ENCODE data around the gene DEFB132. TPM values are rescaled to one million over a fixed set of nuclear protein-coding genes. Genes with fewer than 3 reads are reported as not detected.

The DEFB132 gene
- polyA plus RNA-seq, 3 donors, result not detected

- Histone ChIP-seq H3K4me2 (replicated peaks; ENCODE audit: extremely low read depth, low read length, poor library complexity, severe bottlenecking) (no peak overlapping the region), H4K20me1 (ENCODE audit: insufficient read depth, low read length) (no peaks in the 10 kb centered on the region), H3K9ac (ENCODE audit: insufficient read depth, low read length, poor library complexity, severe bottlenecking) (no peak overlapping the region), H3K9me3 (replicated peaks in 1 of 2; ENCODE audit: control insufficient read depth in 1 of 2, insufficient read depth in 1 of 2, low read length in 2 of 2) (no peaks in the 10 kb centered on the region), H3K27ac (ENCODE audit: low read depth in 1 of 2, low read length in 2 of 2) (no peak overlapping the region), H3K79me2 (ENCODE audit: insufficient read depth, low read length) (peaks cover 3% of the 10 kb centered on the region), H3K36me3 (replicated peaks in 1 of 2; ENCODE audit: control insufficient read depth in 1 of 2, insufficient read depth in 2 of 2, low read length in 2 of 2) (no peaks in the 10 kb centered on the region), H3K4me3 (replicated peaks in 1 of 3; ENCODE audit: low read depth in 2 of 3, low read length in 3 of 3) (no peak overlapping the region), H2AFZ (ENCODE audit: insufficient read depth, low read depth, low read length, poor library complexity, severe bottlenecking) (no peak overlapping the region), H3K4me1 (ENCODE audit: control insufficient read depth in 1 of 2, insufficient read depth in 2 of 2, low read length in 2 of 2) (peaks cover 16 to 18% of the 10 kb centered on the region in 2 donors), H3K27me3 (ENCODE audit: control insufficient read depth in 2 of 2, insufficient read depth in 2 of 2, low read length in 2 of 2) (no peaks in the 10 kb centered on the region)
- no peak for TF ChIP-seq CTCF (IDR thresholded peaks at IDR 0.05)
- Mint-ChIP-seq H3K4me1 (peaks cover 10% of the 10 kb centered on the region), H3K36me3 (peaks cover 4 to 5% of the 10 kb centered on the region in 2 donors), H3K27ac (no peak overlapping the region), H3K4me3 (no peak overlapping the region), H3K9me3 (peaks cover 0 to 5% (median 0%) of the 10 kb centered on the region in 7 donors), H3K27me3 (ENCODE audit: low read depth in 3 of 3) (peaks cover 0 to 3% (median 0%) of the 10 kb centered on the region in 3 donors)
- no peak for DNase-seq
- intact Hi-C loops (cut with micrococcal nuclease), result no loop called here
- 30% methylated on average over 2 of the region's 2 CpGs for WGBS (ENCODE audit: insufficient coverage)
Observed at GRCh38 chr20:286508-286907, 29.0 kb downstream of the DEFB132 start.

- Histone ChIP-seq H3K36me3 (replicated peaks in 1 of 2; ENCODE audit: control insufficient read depth in 1 of 2, insufficient read depth in 2 of 2, low read length in 2 of 2) (no peaks in the 10 kb centered on the region), H3K4me3 (replicated peaks in 1 of 3; ENCODE audit: low read depth in 2 of 3, low read length in 3 of 3) (peak overlapping the region in 1 of 3 experiments; percentile 83), H3K27me3 (ENCODE audit: control insufficient read depth in 2 of 2, insufficient read depth in 2 of 2, low read length in 2 of 2) (no peaks in the 10 kb centered on the region), H3K79me2 (ENCODE audit: insufficient read depth, low read length) (peaks cover 3% of the 10 kb centered on the region), H3K27ac (ENCODE audit: low read depth in 1 of 2, low read length in 2 of 2) (no peak overlapping the region), H3K4me1 (ENCODE audit: control insufficient read depth in 1 of 2, insufficient read depth in 2 of 2, low read length in 2 of 2) (peaks cover 23 to 24% of the 10 kb centered on the region in 2 donors), H3K9me3 (replicated peaks in 1 of 2; ENCODE audit: control insufficient read depth in 1 of 2, insufficient read depth in 1 of 2, low read length in 2 of 2) (no peaks in the 10 kb centered on the region), H3K4me2 (replicated peaks; ENCODE audit: extremely low read depth, low read length, poor library complexity, severe bottlenecking) (no peak overlapping the region), H4K20me1 (ENCODE audit: insufficient read depth, low read length) (no peaks in the 10 kb centered on the region), H2AFZ (ENCODE audit: insufficient read depth, low read depth, low read length, poor library complexity, severe bottlenecking) (no peak overlapping the region), H3K9ac (ENCODE audit: insufficient read depth, low read length, poor library complexity, severe bottlenecking) (no peak overlapping the region)
- TF ChIP-seq CTCF (IDR thresholded peaks at IDR 0.05), result no peak
- no peak for DNase-seq
- intact Hi-C loops (cut with micrococcal nuclease), result no loop called here
- Mint-ChIP-seq H3K36me3 (no peaks in the 10 kb centered on the region), H3K27ac (no peak overlapping the region), H3K27me3 (ENCODE audit: low read depth in 3 of 3) (peaks cover 0 to 2% (median 0%) of the 10 kb centered on the region in 3 donors), H3K4me1 (peaks cover 12% of the 10 kb centered on the region), H3K9me3 (peaks cover 0 to 5% (median 0%) of the 10 kb centered on the region in 7 donors), H3K4me3 (no peak overlapping the region)
- no CpG with 5 or more reads among the region's 3 CpGs for WGBS (ENCODE audit: insufficient coverage)
Observed at GRCh38 chr20:288956-289692, 31.6 kb downstream of the DEFB132 start.
